Sigmoid colon (tissue), 3 donors: Measurements from ENCODE around the gene LY6G6D.

Experiments used
- POLR2A ChIP-seq, 2 donors: fragments of 450-650 bp; IDR thresholded peaks; one replicate each; pipeline ENCODE4 v1.6.1; 2016; ENCODE audit warnings: antibody characterized with exemption in 2 of 2, mild to moderate bottlenecking in 2 of 2, moderate library complexity in 2 of 2
- TF ChIP-seq, protein P1 (sequence below), 4 experiments: fragments of 450-650 bp in 3 of 4; fragments of 200-600 bp in 1 of 4; IDR thresholded peaks; one replicate each; pipeline ENCODE4 v1.5.1; 2016 to 2019; ENCODE audit warnings: antibody characterized with exemption in 4 of 4, mild to moderate bottlenecking in 3 of 4, moderate library complexity in 2 of 4

DNA sequence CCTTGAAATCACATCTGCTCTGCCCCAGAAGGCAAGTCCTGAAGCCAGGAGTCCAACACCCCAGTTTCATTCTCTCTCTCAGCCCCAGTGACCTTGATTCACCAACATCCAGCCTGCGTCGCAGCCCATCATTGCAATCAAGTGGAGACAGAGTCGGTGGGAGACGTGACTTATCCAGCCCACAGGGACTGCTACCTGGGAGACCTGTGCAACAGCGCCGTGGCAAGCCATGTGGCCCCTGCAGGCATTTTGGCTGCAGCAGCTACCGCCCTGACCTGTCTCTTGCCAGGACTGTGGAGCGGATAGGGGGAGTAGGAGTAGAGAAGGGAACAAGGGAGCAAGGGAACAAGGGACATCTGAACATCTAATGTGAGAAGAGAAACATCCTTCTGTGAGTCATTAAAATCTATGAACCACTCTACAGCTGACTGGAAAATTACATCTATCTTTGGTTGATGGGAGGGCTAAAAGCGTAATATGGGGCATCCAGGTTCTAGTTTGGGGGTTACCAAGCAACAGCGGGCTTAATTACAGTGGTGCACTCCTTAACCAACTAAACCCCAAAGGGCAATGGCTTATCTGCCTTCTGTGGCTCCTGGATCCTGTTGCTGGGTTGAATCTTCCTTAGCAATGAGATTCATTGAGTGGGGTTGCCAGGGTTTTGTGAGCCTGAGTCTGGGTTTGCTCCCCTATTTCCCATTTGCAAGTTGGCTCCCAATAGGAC is 2.5 kb downstream of the LY6G6D start:
- TF ChIP-seq, protein P1, sequence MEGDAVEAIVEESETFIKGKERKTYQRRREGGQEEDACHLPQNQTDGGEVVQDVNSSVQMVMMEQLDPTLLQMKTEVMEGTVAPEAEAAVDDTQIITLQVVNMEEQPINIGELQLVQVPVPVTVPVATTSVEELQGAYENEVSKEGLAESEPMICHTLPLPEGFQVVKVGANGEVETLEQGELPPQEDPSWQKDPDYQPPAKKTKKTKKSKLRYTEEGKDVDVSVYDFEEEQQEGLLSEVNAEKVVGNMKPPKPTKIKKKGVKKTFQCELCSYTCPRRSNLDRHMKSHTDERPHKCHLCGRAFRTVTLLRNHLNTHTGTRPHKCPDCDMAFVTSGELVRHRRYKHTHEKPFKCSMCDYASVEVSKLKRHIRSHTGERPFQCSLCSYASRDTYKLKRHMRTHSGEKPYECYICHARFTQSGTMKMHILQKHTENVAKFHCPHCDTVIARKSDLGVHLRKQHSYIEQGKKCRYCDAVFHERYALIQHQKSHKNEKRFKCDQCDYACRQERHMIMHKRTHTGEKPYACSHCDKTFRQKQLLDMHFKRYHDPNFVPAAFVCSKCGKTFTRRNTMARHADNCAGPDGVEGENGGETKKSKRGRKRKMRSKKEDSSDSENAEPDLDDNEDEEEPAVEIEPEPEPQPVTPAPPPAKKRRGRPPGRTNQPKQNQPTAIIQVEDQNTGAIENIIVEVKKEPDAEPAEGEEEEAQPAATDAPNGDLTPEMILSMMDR (IDR thresholded peaks at IDR 0.05) = no peak
- no peak for TF ChIP-seq POLR2A (IDR thresholded peaks at IDR 0.05)
